ENCODE data around the gene STIM1.

DNA sequence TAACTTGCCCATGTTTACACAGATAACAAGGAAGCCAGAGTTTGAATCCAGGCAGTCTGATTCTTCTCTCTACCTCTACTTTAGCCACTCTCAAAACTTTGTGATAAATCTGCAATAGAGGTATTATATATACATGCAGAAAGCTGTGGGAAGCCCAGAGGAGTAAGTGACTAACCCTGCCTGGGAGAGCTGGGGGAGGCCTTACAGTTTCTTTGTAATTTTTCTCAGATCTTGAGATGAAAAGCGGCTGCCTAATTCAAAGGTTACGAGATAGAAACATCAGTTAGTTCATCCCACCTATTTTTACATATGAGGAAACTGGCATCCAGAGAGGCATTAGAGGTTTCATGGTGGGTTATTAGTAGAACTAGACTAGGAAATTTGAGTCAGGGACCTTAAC, 4.9 kb downstream of the STIM1 start:
- TF ChIP-seq, protein P1, sequence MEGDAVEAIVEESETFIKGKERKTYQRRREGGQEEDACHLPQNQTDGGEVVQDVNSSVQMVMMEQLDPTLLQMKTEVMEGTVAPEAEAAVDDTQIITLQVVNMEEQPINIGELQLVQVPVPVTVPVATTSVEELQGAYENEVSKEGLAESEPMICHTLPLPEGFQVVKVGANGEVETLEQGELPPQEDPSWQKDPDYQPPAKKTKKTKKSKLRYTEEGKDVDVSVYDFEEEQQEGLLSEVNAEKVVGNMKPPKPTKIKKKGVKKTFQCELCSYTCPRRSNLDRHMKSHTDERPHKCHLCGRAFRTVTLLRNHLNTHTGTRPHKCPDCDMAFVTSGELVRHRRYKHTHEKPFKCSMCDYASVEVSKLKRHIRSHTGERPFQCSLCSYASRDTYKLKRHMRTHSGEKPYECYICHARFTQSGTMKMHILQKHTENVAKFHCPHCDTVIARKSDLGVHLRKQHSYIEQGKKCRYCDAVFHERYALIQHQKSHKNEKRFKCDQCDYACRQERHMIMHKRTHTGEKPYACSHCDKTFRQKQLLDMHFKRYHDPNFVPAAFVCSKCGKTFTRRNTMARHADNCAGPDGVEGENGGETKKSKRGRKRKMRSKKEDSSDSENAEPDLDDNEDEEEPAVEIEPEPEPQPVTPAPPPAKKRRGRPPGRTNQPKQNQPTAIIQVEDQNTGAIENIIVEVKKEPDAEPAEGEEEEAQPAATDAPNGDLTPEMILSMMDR (IDR thresholded peaks at IDR 0.05; ENCODE audit: insufficient read depth, low read length, poor library complexity, severe bottlenecking) = no peak
- TF ChIP-seq EZH2phosphoT487 (conservative IDR thresholded peaks at IDR 0.05; ENCODE audit: low read length) = no peak

All from SU-DHL-6 (cell line).